DND-41 (cell line): ENCODE data around the gene DRC7.

Experiments
- EZH2 ChIP-seq: IDR thresholded peaks from 3 replicates; pipeline ENCODE4 v1.6.1; 2012; ENCODE audit warnings: borderline replicate concordance, low read depth, mild to moderate bottlenecking, moderate library complexity, low read length, inconsistent platforms; ENCODE audit not compliant: severe bottlenecking
- TF ChIP-seq, protein P1 (sequence below): IDR thresholded peaks from 2 replicates; pipeline ENCODE4 v1.5.1; 2012; ENCODE audit warnings: borderline replicate concordance, low read length, moderate library complexity, mild to moderate bottlenecking; ENCODE audit not compliant: poor library complexity, severe bottlenecking; ENCODE audit errors: extremely low read depth

DNA sequence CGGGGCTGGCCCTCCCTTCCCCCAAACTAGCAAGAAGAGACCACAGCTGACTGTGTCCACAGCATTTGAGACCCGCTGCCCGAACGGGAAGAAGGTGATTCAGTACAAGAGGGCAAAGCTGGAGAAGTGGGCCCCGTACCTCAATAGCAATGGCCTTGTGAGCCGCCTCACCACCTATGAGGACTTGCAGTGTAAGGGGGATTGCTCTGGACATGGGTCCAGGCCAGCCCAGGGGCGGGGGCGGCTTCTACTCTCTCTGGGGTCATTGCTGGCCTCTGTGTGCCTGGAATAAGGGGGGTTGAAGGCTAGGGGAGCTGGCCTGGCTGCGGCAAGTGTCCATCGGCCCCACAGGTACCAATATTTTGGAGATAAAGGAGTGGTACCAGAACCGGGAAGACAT is 28.0 kb downstream of the DRC7 start:
- TF ChIP-seq, protein P1, sequence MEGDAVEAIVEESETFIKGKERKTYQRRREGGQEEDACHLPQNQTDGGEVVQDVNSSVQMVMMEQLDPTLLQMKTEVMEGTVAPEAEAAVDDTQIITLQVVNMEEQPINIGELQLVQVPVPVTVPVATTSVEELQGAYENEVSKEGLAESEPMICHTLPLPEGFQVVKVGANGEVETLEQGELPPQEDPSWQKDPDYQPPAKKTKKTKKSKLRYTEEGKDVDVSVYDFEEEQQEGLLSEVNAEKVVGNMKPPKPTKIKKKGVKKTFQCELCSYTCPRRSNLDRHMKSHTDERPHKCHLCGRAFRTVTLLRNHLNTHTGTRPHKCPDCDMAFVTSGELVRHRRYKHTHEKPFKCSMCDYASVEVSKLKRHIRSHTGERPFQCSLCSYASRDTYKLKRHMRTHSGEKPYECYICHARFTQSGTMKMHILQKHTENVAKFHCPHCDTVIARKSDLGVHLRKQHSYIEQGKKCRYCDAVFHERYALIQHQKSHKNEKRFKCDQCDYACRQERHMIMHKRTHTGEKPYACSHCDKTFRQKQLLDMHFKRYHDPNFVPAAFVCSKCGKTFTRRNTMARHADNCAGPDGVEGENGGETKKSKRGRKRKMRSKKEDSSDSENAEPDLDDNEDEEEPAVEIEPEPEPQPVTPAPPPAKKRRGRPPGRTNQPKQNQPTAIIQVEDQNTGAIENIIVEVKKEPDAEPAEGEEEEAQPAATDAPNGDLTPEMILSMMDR, result no peak
- no peak for TF ChIP-seq EZH2
